Thoracic aorta (tissue), 2 donors: ENCODE results near the gene HCN1. TPM values are rescaled to one million over a fixed set of nuclear protein-coding genes. Genes with fewer than 3 reads are reported as not detected.
"Not testable (repeated sequence)": the region's sequence is repeated elsewhere in the genome, so short reads cannot be mapped to it uniquely, and the experiment has no call there.

Experiments
- ATAC-seq: fragments of 150-250 bp; one replicate; pipeline ENCODE4 v1.8.0; 2017; ENCODE audit warnings: low read depth; ENCODE audit not compliant: insufficient number of reproducible peaks, low FRiP score
- DNase-seq: peaks from one replicate; pipeline ENCODE4 v3.0.0-alpha.2; 2020; ENCODE audit warnings: low spot score
- H3K27ac ChIP-seq, 2 donors: fragments of 200-600 bp; sonication (generic); 1 replicate in 1 of 2; 2 replicates in 1 of 2; pipeline ENCODE4 v1.5.1; 2016; ENCODE audit warnings: mild to moderate bottlenecking in 2 of 2, moderate library complexity in 2 of 2
- H3K27me3 ChIP-seq: fragments of 200-600 bp; sonication (generic); replicated peaks from 2 replicates; pipeline ENCODE4 v1.6.0; 2016; ENCODE audit warnings: mild to moderate bottlenecking; ENCODE audit not compliant: insufficient read depth
- H3K36me3 ChIP-seq: fragments of 200-600 bp; sonication (generic); one replicate; pipeline ENCODE4 v1.5.1; 2016
- H3K4me1 ChIP-seq, 2 donors: fragments of 200-600 bp; sonication (generic); 1 replicate in 1 of 2; 2 replicates in 1 of 2; pipeline versions ENCODE4 v1.5.1 to v1.6.0; 2016; ENCODE audit warnings: low read depth in 2 of 2, mild to moderate bottlenecking in 1 of 2; ENCODE audit not compliant: control insufficient read depth in 1 of 2
- H3K4me3 ChIP-seq: fragments of 200-600 bp; sonication (generic); 2 replicates; pipeline ENCODE4 v1.5.1; 2016; ENCODE audit warnings: mild to moderate bottlenecking
- H3K9me3 ChIP-seq: fragments of 200-600 bp; sonication (generic); 2 replicates; pipeline ENCODE4 v1.5.1; 2016
- CTCF ChIP-seq: fragments of 200-600 bp; sonication (generic); IDR thresholded peaks from one replicate; pipeline ENCODE4 v1.5.1; 2019; ENCODE audit warnings: antibody characterized with exemption
- total RNA-seq, 2 donors: library from RNA; depleted of rRNA; stranded (reverse); fragments of >200 nt; gene quantifications; one replicate each; pipeline versions ENCODE4 v1.1.0 to v1.2.3, GENCODE V29; 2016

Gene HCN1
- total RNA-seq, 2 donors from 2014 or later, result 0.21 TPM; not detected in 1

DNA sequence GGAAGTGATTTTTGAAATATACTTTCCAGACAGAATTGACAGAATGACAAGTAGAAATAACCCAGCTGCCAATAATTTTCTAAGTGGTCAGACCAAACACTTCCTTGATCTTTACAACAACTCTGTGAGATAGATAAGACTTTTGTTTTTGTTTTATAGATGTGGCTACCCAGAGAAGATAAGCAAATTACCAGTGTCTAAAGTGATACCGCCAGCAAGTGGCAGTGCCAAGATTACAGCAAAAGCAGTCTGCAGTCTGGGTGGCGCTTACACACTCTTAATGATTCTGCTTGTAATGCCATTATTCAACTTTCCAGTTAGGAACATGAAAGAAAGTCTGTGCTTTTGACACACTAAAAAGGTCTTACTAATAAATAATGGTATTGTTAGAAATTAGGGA, 92.1 kb downstream of the HCN1 start:
- Histone ChIP-seq H3K27ac (no peak overlapping the region), H3K36me3 (no peaks in the 10 kb centered on the region), H3K4me1 (no peaks in the 10 kb centered on the region), H3K9me3 (no peaks in the 10 kb centered on the region), H3K27me3 (no peaks in the 10 kb centered on the region), H3K4me3 (no peak overlapping the region)
- TF ChIP-seq CTCF, result no peak
- DNase-seq (no peak), ATAC-seq (no peak)

GRCh38 chr5:45601424-45601823, 94.8 kb downstream of the HCN1 start:
- DNase-seq (no peak), ATAC-seq (no peak)
- TF ChIP-seq CTCF, result no peak
- no peaks in the 10 kb centered on the region for H3K36me3 ChIP-seq
- H3K27me3 ChIP-seq, result no peaks in the 10 kb centered on the region
- H3K4me1 ChIP-seq, result no peaks in the 10 kb centered on the region
- no peak overlapping the region for H3K4me3 ChIP-seq
- no peaks in the 10 kb centered on the region for H3K9me3 ChIP-seq
- H3K27ac ChIP-seq, result no peak overlapping the region

DNA sequence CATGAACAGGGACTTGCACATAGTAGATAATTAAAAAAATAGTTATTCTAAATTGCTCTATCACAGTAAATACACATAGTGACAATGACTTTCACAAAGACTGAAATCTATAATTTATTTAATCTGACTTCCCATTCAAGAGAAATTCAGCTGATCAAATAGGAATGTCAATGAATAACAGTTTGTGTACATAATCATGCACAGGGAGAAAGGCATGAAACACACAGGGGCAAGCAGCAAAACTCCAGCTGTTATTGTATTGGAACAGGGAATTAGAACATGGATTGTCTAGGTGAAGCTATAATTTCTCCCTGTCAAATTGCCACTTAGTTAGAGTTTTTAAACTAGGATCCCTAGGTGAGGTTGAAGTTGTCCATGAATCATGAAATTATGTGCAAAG, 99.9 kb downstream of the HCN1 start:
- no peak for ATAC-seq
- no peak for TF ChIP-seq CTCF
- DNase-seq, result no peak
- Histone ChIP-seq H3K27me3 (no peaks in the 10 kb centered on the region), H3K27ac (no peak overlapping the region), H3K4me3 (no peak overlapping the region), H3K36me3 (no peaks in the 10 kb centered on the region), H3K9me3 (no peaks in the 10 kb centered on the region), H3K4me1 (no peaks in the 10 kb centered on the region)

DNA sequence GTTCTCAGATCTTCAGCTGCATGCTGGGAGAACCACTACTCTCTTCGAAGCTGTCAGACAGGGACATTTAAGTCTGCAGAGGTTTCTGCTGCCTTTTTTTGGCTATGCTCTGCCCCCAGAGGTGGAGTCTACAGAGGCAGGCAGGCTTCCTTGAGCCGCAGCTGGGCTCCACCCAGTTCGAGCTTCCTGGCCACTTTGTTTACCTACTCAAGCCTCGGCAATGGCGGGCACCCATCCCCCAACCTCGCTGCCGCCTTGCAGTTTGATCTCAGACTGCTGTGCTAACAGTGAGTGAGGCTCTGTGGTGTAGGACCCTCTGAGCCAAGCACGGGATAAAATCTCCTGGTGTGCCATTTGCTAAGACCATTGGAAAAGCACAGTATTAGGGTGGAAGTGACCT, 110.2 kb downstream of the HCN1 start:
- not testable (repeated sequence) for H3K27me3 ChIP-seq, ATAC-seq, H3K27ac ChIP-seq, H3K36me3 ChIP-seq, H3K4me1 ChIP-seq, H3K4me3 ChIP-seq, DNase-seq, H3K9me3 ChIP-seq

DNA sequence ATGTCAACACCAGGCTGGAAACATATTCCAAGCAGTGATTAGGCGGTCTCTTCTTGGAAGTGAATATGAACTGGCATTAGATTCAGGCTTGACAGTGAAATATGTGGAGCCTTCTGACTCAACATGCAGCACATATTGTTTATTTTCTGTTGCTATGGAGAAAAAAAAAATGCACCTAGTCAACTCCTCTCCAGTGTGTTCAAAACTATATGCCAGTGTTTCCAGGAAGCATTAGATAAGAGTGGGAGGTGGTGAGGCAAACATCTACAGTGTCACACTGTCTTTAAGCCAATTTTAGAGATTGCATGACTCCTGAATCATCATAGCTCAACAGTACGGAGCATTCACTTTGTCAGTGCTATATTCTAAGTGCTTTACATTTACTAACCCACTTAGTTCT, 117.9 kb downstream of the HCN1 start:
- DNase-seq (no peak), ATAC-seq (no peak)
- Histone ChIP-seq H3K9me3 (no peaks in the 10 kb centered on the region), H3K27ac (no peak overlapping the region), H3K4me1 (no peaks in the 10 kb centered on the region), H3K27me3 (no peaks in the 10 kb centered on the region), H3K36me3 (no peaks in the 10 kb centered on the region), H3K4me3 (no peak overlapping the region)
- TF ChIP-seq CTCF, result no peak

GRCh38 chr5:45568813-45569212, 127.4 kb downstream of the HCN1 start:
- Histone ChIP-seq H3K4me1 (no peaks in the 10 kb centered on the region), H3K27me3 (no peaks in the 10 kb centered on the region), H3K9me3 (no peaks in the 10 kb centered on the region), H3K4me3 (no peak overlapping the region), H3K27ac (no peak overlapping the region), H3K36me3 (no peaks in the 10 kb centered on the region)
- no peak for DNase-seq
- ATAC-seq, result no peak
- no peak for TF ChIP-seq CTCF
